ENCODE results near the gene EXOC1.
"Not testable (repeated sequence)": the region's sequence is repeated elsewhere in the genome, so short reads cannot be mapped to it uniquely, and the experiment has no call there.

The EXOC1 gene

GRCh38 chr4:55853484-55854046 lies at the start of gene EXOC1:
Gene EXOC1 (plus strand): TSS chr4:55853648. CDS start chr4:55858324, 4,676 bp downstream.
- DNase-seq: peak; percentile 94

- no peak for DNase-seq
Measured at GRCh38 chr4:55807556-55807955, 45.9 kb upstream of the EXOC1 start.

DNA sequence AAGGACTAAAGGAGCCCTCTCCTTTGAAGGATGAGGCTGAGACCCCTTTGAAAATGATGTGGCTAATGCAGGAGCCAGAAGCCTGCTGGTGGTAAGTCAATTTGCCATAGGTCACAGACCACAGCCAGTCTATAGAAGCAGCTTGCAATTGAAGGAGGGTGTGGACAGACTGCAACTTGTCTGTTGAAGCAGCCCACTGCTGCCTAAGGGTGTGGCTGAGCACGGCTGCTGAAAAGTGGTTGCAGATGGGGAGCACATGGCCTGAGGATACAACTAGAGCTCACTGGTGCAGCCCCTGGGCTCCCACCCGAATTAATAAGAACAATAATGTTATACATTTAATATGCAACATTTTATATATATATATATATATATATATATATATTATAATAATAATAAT lies 45.3 kb upstream of the EXOC1 start:
- DNase-seq: no peak

GRCh38 chr4:55808632-55809031 lies 44.8 kb upstream of the EXOC1 start:
- no peak for DNase-seq

DNA sequence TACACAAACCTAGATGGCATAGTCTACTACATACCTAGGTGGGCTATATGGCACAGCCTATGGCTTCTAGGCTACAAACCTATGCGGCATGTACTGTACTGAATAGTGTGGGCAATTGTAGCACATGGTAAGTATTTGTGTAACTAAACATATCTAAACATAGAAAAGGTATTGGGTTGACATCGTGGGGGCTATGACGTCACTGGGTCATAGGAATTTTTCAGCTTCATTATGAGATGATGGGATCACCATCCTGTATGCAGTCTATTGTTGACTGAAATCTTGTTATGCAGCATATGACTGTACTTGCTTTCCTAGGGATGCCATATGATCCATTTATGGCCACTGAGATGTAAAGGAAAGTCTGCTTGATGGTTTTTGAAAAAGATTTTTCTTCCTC lies 35.8 kb upstream of the EXOC1 start:
- no peak for DNase-seq

GRCh38 chr4:55819634-55820033 lies 33.8 kb upstream of the EXOC1 start, which contains the start of gene EXOC1L:
Gene EXOC1L (plus strand): TSS chr4:55819790. CDS start chr4:55820027, 237 bp downstream.
- DNase-seq: no peak

- no peak for DNase-seq
Measured at GRCh38 chr4:55820279-55820678, 33.2 kb upstream of the EXOC1 start.

DNA sequence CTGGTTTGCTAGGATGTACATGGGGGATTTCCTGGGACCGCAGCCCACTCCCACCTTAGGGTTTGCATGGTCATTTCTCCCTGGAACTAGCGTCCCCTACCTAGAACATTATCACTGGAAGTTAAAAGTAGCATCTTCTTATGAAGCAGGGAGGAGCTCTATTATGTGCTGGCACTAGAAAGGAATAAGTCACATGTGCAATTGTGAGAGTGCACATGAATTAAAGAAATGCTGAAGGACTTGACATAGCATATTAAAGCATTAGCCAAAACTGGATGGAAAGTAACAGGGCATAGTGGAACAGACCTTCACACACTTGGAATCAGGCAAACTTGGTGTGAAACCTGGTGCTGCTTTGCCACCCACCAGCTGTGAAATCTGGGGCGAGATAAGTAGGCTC lies 31.1 kb upstream of the EXOC1 start:
- DNase-seq: no peak

- DNase-seq: no peak
Measured at GRCh38 chr4:55824865-55825264, 28.6 kb upstream of the EXOC1 start.

- DNase-seq: no peak
Measured at GRCh38 chr4:55826986-55827385, 26.5 kb upstream of the EXOC1 start.

- no peak for DNase-seq
Measured at GRCh38 chr4:55827582-55827981, 25.9 kb upstream of the EXOC1 start.

DNA sequence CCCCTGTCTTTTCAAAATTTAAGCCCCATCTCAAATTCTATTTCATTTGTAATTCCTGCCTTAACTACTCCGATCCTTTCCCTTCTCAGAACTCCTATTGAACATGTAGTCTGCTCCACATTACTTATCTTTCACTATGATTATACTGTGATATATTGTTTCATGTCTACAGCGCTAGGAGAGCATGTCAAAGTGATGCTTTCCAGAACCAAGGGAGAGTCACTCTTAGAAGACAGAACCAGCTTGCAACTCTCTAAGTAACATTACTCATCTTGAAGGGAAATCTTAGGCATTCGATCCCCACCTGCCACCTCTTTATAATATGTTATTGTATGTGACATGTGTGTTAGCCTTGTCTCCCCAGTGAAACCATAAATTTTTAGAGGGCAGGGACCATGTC lies 23.4 kb upstream of the EXOC1 start:
- no peak for DNase-seq

GRCh38 chr4:55830716-55831115 lies 22.7 kb upstream of the EXOC1 start:
- DNase-seq: no peak

DNA sequence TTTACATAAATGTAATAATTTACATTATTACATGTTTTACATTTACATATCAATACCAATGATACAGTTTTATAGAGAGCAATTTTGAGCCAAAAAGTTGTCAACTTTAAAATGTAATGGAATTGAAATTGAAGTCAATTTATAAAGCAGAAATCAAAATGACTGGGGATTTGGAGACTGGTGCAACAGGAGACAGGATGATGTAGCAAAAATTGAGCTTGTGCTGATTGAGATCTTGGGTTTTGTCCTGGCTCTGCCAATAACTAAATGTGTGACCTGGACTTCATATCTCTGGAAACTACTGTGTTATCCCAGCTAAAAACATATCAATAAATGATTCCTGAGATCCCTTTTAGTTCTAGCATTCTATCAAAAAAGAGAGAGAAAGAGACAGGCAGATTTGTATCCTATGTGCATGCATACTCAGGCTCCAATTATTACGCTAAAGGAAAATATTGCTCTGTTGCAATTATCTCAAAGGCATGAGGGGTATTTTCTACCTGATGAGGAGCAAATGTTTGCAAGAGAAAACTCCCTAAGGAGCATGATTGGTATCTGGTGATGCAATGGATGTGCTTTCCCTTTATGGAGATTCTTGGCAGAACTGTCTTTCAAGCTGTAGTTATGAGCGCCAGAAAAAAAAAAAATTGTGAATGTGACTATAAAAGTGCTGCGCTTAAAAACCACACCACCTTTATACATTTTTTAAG lies 19.2 kb upstream of the EXOC1 start:
- no peak for DNase-seq

- no peak for DNase-seq
Measured at GRCh38 chr4:55837903-55838302, 15.5 kb upstream of the EXOC1 start.

- no peak for DNase-seq
Measured at GRCh38 chr4:55838356-55838755, 15.1 kb upstream of the EXOC1 start.

GRCh38 chr4:55838952-55839351 lies 14.5 kb upstream of the EXOC1 start:
- DNase-seq: no peak

GRCh38 chr4:55840956-55841355 lies 12.5 kb upstream of the EXOC1 start:
- no peak for DNase-seq

GRCh38 chr4:55841373-55842239 lies 11.8 kb upstream of the EXOC1 start:
- not testable (repeated sequence) for DNase-seq

DNA sequence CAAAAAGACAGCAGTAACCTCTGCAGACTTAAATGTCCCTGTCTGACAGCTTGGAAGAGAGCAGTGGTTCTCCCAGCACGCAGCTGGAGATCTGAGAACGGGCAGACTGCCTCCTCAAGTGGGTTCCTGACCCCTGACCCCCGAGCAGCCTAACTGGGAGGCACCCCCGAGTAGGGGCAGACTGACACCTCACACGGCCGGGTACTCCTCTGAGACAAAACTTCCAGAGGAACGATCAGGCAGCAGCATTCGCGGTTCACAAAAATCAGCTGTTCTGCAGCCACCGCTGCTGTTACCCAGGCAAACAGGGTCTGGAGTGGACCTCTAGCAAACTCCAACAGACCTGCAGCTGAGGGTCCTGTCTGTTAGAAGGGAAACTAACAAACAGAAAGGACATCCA lies 11.1 kb upstream of the EXOC1 start:
- not testable (repeated sequence) for DNase-seq

DNA sequence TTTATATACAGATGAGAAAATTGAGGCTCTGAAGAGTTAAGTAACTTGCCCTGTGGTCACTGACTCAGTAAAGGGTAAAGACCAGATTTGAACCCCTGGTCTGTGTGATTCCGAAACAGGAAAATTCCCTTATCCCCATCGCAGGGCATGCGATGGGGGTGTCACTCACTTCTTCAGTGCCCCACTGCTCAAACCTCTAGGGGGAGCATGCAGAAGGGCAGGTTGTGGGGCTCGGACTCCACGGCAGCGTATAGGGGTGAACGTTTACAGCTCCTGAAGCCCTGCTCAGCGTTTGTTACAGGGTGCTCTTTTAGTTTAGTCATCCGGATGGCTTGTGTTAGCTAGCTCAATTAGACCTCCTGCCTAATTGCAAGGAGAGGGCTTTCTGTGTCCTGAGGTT lies 3.7 kb upstream of the EXOC1 start:
- DNase-seq: no peak

- DNase-seq: no peak
Measured at GRCh38 chr4:55851885-55852284, 1.6 kb upstream of the EXOC1 start.

DNA sequence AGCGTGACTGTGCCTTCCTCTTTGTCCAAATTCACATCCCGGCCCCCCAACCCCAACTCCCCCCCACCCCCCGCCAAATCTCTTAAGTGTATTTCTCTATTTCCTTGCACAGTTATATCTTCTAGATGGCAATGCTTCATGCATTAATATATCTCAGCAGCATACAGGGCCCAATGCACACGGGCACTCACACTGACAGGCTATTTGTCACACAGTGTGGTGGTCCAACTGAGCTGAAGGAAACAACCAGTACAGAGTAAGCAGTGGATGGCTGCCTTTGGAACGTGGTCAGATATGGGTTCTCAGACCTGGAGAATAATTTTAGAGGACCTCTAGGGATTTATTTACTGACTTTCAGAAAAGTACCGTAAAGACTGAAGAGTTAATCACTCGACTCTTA lies 681 bp downstream of the EXOC1 start:
- no peak for DNase-seq

GRCh38 chr4:55857586-55857985 lies 4.1 kb downstream of the EXOC1 start:
- no peak for DNase-seq
